Hypothalamus (tissue), 51 donors: ENCODE results near the gene SLC6A18.

ENCODE experiments used
- DNase-seq, 51 donors: peaks; one replicate each; lab custom pipeline; 2025; lab: John Stamatoyannopoulos, UW

SLC6A18 gene

DNA sequence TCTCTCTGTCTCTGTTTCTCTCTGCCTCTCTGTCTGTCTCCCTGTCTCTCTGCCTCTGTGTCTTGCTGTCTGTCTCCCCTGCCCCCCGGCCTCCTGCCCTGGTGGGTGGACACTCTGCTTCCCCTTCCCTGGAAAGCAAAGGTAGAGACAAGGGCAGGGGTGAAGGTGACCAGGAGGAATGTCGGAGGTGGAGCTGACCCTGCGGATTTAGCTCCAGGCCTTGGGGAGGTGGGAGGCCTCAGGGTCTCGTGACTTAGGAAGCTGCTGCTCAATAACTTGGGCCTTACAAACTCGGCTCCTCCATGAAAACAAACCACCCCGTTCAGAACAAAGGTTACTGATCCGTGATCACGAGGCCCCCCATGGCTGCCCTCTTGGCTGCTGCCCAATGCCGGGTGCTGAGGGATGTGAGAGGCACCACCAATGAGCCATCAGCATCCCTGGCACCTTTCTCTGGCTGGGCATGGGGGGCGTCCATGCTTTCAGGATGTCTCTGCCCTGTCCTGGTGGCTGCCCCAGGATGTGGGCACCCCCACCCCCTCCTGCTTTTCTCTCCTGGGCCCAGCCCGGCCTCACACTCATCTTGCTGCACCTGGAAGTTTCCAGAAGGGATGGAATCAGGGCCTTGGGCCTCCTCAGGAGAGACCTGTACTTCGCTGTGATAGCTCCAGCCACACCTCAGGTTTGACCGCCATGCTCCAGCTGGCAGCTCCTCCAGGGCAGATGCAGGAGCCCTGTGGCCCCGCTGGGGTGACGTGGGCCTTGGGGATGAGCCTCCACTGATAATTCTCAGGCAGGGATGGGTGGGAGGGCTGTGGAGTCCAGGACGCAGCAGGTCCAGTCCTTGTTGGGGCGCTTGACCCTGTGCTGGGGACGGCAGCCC lies 38.6 kb upstream of the SLC6A18 start:
- no peak for DNase-seq

DNA sequence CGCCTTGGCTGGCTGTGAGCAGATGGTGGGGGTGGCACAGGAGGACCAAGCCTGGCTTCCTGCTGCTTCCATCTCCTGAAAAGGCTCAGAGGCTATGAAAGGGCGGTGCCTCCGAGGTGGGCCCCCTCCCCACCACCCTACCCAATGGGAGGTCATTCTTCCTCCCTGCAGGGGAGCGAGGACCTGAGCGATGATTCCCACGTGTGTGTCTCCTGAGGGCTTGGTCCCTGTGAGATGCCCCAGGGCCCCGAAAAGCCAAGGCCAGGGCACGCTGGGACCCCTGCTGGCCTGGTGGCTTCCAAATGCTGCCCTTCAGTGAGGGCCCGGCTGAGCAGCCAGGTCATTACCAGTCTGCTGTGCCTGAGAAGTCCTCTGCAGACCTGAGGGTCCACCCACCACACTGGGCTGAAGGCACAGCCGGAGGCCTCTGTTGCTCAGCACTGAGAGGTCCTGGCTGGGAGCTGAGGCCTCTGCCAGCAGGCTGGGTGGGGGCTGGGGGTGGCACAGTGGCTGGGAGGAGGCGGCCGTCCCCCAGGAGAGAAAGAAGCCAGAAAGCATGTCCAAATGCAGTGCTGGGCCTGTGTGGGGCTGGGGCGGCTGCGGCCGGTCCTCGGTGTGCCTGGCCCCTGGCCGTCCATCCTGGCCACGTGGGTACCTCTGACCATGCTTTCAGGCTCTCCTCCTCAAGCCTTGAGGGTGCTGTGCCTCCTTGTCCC lies 37.8 kb upstream of the SLC6A18 start:
- DNase-seq = no peak

DNA sequence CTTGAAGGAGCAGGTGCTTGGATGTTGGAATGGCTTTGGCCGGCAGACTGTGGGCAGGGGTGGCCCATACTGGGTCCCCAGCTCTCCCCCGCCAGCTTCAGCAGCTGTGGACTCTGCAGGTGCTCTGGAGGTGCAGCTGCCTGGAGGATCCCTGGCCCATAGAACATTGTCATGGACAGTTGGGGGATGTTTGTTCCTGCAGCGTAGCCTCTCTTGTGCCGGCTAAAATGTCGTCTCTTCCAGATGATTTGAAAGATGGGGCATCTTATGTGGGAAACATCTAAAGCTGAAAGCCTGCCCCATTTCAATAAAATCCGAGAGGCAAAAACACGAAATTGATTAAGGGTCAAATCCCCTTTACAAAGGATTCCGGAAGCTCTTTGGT lies 37.2 kb upstream of the SLC6A18 start:
- no peak for DNase-seq

DNA sequence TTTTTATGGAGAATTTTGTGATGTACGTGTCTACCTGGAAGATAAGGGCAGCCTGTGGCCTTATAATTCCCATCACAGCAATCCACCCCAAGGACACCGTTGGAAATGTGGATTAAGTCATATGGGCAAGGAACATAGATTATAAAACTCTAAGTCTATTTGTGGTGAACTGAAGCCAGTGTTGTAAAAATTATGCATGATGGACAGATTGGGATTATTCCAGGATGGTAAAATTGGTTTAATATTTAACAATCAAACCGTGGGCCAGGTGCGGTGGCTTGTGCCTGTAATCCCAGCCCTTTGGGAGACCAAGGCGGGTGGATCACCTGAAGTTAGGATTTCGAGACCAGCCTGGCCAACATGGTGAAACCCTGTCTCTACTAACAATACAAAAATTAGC lies 36.7 kb upstream of the SLC6A18 start:
- DNase-seq = no peak

DNA sequence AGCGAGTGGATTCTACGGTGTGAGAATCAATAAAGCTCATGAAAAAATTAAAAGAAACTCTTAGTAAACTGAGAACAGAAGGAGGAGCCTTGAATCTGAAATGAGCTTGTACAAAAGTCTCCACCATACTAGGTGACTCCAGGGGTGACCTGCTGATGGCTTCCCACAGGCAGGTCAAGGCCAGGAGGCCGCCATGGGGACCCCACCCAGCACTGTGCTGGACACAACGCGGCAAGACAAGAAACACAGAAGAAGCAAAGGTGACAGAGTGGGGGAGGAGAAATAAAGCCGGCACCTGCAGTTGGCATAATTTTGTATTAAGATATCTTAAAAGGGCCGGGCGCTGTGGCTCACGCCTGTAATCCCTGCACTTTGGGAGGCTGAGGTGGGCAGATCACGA lies 35.9 kb upstream of the SLC6A18 start:
- DNase-seq = no peak

DNA sequence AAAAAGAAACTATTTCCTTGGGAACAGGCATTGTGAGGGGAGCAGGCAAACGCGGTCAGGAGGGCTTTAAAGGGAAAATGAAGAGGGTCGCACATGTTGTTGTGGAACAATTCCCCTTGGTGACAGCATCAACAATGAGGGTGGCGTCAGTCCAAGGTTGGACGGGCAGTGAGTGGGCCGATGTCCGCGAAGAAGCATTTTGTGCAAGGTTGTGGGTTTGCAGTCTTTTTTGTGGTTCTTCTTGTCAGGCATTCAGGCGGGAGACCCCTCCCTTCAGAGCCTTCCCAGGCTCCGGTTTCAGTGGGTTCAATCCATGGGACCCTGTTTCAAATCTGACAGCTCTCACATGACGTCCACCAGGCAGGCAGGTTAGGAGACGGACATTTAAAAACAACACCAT lies 34.9 kb upstream of the SLC6A18 start:
- no peak for DNase-seq

DNA sequence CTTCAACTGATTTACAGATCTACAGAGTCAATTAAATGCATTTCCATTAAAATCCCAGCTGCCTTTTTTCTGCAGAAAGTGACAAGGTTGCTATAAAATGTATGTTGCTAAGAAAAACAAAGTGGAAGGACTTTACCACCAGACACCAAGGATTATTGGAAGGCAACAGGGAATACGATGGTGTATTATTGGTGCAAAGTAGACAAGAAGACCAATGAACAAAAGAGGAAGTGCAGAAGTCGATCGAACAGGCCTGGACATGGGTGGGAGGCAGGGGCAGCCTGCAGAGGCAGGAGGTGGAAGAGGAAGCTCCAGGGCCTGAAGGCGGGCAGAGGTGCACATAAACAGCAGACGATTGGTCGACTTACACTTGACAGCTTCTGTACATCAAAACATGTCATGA lies 34.3 kb upstream of the SLC6A18 start:
- no peak for DNase-seq

DNA sequence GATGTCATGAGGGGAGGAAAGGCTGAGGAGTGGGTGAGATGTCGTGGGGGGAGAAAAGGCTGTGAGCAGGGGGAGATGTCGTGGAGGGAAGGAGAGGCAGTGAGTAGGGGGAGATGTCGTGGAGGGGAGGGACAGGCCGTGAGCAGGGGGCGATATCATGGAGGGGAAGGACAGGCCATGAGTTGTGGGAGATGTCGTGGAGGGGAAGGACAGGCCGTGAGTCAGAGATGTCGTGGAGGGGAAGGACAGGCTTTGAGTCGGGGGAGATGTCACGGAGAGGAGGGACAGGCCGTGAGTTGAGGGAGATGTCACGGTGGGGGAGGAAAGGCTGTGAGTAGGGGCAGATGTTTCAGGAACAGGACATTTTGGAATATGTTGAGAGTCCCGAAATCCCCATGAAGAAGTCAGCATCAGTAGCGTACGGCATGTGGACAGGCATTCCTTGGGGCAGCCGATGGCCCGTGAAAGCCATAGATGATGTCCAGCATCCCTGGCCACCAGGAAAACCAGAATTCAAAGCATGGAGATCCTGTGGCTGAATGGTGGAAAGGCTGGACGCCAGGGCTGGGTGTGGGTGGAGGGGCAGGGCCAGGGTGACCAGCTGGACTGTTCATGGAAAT lies 32.1 kb upstream of the SLC6A18 start:
- no peak for DNase-seq

DNA sequence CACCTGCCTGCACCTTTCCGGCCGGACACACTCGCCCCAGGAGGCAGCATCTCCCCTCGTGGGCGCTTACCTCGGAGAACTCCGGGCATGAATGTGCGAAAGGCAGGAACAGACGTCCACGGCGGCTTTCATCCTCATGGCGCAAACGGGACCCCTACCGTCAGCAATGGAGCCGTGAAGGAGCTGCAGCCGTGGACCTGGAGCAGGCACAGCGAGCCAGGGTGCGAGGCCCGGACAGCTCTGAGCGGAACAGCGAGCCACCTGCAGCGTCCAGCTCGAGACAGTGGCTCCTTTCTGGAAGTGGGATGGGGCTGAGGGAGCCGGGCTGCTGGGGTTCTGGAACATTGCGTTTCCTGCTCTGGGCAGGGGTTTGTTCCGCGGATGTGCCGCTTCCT lies 31.6 kb upstream of the SLC6A18 start:
- no peak for DNase-seq

DNA sequence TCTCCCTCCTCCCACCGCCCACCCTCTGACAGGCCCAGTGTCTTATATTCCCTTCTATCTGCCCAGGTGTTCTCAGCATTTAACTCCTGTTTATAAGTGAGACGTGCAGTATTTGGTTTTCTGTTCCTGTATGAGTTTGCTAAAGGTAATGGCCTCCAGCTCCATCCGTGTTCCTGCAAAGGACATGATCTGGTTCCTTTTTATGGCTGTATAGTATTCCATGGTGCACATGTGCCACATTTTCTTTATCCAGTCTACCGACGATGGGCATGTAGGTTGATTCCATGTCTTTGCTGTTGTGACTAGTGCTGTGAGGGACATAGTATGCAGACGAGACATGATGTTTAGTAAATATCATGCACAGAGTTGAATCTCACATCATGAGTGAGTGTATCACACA lies 30.8 kb upstream of the SLC6A18 start:
- DNase-seq = no peak

DNA sequence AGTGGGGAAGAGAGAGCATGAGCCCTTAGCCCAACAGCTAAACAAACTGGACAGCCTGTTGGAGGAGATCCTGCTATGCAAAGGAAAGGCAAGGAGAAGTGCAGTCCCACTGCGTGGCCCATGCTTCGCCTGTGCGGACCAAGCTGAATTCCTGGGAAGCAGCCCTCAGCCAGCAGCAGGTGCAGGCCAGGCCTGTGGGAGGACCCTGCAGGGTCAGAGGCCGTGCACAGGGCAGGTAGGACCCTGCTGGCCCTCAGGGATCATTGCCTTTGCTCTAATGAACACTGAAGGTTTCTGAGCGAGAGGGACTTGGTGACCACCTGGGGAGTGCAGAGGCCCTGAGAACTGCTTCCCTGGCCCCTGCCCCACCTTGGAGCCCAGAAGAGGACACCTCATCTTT lies 29.7 kb upstream of the SLC6A18 start:
- DNase-seq = no peak

DNA sequence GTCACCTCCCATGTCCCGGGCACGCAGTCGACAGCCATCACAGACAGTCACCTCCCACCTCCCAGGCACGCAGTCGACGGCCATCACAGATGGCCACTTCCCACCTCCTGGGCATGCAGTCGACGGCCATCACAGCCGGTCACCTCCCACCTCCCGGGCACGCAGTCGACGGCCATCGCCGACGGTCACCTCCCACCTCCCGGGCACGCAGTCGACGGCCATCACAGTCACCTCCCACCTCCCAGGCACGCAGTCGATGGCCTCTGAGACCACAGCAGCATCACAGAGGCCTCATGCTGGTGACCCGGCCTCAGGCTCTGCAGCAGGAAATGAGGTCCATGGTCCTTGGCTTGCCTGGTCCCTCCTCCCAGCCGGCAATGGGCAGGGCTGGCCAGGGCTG lies 29.3 kb upstream of the SLC6A18 start:
- no peak for DNase-seq

DNA sequence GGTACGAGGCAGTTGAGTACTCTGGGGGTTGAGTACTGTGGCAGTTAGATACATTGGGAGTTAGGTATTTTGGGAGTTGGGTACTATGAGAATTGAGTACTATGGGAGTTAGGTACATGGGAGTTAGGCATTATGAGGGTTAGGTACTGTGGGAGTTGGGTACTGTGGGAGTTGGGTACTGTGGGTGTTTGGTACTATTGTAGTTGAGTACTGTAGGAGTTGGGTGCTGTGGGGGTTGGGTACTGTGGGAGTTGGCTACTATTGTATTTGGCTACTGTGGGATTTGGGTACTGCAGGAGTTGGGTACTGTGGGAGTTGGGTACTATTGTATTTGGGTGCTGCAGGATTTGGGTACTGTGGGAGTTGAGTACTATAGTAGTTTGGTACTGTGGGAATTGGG lies 28.6 kb upstream of the SLC6A18 start:
- no peak for DNase-seq

DNA sequence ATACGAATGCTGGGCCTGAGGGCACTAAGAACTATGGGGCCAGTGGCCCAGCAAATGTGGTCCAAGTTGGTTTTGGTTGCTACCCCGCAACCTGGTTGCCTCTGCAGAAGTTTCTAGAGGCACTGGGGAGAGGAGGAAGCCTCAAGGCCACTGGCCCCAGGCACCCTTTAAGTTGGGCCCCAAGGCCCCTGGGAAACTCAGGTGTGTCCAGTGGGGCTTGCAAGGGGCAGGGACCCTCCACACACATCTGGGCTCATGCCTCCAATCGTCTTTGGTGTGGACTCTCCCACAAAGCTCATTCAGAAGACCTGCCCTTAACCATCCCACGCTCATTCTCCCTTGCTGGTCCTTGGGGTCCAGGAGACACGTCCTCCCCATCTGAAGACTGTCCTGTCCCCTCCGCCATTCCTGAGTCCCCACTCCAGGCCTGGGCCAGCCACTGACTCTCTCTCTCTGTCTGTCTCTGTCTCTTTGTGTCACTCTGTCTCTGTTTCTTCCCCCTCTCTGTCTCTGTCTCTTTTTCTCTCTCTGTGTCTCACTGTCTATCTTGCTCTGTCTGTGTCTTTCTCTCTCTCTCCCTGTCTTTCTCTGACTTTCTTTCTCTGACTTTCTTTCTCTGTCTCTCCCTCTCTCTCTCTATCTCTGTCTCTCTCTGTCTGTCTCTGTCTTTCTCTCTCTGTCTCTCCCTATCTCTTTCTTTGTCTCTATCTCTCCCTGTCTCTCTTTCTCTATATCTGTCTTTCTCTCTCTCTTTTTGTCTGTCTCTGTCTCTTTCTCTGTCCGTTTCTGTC lies 27.1 kb upstream of the SLC6A18 start:
- no peak for DNase-seq

DNA sequence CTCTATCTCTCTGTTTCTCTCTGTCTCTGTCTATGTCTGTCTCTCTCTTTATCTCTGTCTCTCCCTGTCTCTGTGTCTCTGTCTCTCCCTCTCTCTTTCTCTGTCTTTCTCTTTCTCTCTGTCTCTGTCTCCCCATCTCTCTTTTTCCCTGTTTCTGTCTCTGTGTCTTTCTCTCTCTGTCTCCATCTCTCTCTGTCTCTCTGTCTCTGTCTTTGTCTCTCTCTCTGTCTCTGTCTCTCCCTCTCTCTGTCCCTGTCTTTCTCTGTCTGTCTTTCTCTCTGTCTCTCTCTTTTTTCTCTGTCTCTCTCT lies 25.9 kb upstream of the SLC6A18 start:
- DNase-seq = no peak

DNA sequence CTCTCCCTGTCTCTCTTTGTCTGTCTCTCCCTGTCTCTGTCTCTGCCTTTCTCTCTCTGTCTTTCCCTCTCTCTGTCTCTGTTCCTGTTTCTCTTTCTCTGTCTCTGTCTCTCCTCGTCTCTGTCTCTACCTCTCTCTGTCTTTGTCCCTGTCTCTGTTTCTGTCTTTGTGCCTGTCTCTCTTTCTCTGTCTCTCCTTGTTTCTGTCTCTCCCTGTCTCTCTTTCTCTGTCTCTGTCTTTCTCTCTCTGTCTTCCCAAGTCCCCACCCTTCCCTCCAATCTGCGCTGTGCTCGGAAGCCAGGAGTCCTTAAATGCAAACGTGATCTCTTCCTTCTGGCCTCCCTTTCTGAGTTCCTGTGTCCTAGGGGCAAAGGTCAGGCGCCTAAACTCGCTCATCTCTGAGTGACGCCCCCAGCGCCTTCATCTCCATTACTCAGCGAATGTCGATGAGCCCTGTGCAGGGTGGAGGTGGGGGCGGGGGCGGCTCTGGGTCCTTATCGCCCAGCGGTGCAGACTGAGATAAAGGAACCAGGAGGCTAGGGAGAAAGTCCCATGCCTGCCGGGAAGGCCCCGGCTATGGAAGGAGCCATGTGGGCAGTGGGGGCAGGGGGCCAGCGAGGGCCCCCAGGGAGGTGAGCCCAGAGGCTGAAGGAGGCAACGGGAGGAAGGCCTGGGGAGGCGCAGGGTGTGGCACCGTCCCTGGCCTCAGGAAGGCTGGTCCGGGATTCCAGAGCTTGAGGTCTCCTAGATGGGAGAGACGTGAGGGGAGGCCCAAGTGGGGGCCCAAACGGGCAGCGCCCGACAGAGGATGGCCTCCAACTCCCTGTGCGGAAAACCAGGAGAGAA lies 25.3 kb upstream of the SLC6A18 start:
- DNase-seq = no peak

DNA sequence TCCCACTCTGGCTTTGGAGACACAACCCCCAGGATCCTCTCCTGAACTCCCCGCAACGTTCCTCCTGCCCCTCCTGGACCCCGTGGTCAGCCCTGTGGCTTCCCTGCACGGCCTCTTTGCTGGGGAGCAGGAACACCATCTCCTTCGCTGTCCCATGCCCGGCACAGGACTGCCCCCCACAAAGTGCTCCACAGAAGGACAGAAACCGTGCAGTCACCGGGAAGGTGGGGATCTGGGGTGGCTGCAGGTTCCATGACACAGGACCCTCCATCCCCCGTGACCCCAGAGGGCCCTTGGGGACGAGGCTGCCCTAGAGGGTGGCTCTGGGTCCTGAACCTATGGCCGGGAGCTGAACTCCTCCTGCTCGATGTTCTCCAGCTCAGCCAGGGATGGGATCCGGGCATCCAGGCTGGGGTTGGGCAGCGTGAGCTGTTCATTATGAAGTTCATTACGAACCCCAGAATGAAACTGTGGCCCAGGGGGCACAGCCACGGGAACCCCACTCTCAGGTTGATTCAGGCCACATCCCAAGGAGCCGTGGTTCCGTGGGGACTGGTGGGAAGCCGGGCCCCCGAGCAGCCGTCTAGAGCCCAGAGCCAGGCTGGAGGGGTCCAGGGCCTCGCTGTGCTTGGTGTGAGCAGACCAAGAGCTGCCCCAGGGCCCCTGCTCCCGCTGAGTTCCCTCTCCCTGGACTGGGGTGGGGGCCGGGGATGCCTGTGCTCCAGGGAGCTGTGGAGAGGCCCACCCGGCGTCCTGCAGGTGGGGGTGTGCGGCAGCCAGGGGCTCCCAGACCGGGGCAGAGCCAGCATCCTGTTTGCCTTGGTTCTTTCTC lies 24.5 kb upstream of the SLC6A18 start:
- no peak for DNase-seq

DNA sequence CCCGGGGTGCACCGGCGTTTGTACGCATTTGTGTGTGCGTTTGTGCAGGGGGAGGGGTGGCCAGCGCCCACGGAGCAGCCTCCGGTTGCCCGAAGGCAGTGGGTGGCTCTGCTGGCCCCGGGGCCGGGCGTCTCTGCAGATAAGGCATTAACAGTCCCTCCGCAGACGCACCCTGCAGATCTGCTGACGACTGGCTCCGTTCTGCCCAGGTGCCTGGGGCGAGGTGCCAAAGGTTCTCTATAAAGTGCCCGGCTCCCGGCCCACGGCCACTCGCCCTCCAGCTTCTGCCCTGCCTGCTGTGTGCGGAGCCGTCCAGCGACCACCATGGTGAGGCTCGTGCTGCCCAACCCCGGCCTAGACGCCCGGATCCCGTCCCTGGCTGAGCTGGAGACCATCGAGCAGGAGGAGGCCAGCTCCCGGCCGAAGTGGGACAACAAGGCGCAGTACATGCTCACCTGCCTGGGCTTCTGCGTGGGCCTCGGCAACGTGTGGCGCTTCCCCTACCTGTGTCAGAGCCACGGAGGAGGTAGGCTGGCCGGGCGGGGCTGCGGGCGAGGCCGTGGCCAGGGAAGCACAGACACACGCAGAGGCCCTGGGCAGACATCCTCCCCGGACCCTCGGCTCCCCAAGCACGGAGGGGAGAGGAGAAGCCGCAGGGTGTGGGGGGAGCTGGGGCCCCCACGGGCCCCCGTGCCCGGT lies 23.7 kb upstream of the SLC6A18 start, which contains the start of gene SLC6A19:
Gene SLC6A19 (plus strand): TSS at position 269 of the 699 bp plus-strand sequence. CDS start 56 bp downstream, at position 325.
- DNase-seq = no peak
